GM21528 (cell line): ENCODE measurements around the gene ZC3H12A.
"Not testable (repeated sequence)": the region's sequence is repeated elsewhere in the genome, so short reads cannot be mapped to it uniquely, and the experiment has no call there.

Experiments used
- ATAC-seq: cut with Tn5 transposase; IDR thresholded peaks from one replicate; pipeline ENCODE4 v1.9.1; 2021; ENCODE audit warnings: mild to moderate bottlenecking, moderate library complexity; ENCODE audit not compliant: unreplicated experiment, low FRiP score

The ZC3H12A gene

DNA sequence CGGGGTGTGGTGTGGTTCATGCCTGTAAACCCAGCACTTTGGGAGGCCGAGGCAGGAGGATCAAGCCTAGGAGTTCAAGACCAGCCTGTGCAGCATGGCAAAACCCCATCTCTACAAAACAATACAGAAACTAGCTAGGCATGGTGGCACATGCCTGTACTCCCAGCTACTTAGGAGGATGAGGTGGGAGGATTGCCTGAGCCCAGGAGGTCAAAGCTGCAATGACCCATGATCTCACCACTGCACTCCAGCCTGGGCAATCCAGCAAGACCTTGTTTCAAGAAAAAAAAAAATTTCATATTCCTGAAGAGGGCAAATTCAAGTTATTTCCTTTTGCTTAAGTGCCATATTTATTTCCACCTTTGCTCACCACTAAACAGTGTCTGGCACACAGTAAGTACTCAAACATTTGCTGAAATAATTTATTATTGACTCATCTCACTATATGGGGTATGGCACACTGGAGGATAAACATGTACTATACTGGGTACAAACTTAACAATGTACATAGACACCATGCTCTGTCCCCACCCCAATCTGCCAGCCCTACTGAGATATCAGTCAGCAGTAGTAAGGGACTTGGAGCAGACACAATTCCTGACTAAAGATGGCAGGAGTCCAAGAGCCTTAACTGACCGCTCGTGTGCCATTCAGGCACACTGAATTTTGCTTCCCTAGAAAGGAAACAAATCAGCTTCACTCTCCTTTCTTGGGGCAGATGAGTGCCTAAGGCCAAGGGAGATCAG lies 24.7 kb downstream of the ZC3H12A start:
- ATAC-seq, result no peak

GRCh38 chr1:37501661-37502060 lies 27.3 kb downstream of the ZC3H12A start:
- no peak for ATAC-seq

DNA sequence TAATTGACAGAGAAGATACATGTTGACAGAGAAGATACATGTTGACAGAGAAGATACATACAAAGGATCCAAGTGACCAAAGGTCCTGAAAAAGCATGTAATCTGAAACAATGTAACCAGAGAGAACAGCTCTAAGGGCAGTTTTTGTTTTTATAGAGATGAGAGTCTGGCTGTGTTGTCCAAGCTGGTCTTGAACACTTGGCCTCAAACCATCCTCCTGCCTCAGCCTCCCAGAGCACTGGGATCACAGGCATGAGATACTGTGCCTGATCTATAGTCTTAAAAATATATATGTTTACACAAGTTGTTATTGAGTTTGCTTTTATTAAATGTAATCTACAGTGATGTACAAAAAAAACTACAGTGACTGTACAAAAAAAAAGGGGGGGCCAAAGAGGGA lies 27.7 kb downstream of the ZC3H12A start:
- no peak for ATAC-seq

DNA sequence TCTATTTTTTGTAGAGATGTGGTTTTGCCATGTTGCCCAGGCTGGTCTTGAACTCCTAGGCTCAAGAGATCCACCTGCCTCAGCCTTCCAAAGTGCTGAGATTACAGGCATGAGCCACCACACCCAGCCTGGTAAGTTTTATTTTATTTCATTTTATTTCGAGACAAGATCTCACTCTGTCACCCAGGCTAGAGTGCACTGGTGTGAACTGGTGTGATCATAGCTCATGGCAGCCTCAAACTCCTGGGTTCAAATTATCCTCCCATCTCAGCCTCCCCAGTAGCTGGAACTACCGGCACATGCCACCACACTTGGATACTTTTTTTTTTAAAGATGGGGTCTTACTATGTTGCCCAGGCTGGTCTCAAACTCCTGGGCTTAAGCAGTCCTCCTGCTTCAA lies 28.4 kb downstream of the ZC3H12A start:
- not testable (repeated sequence) for ATAC-seq

- no peak for ATAC-seq
Observed at GRCh38 chr1:37506740-37507139, 32.4 kb downstream of the ZC3H12A start.

DNA sequence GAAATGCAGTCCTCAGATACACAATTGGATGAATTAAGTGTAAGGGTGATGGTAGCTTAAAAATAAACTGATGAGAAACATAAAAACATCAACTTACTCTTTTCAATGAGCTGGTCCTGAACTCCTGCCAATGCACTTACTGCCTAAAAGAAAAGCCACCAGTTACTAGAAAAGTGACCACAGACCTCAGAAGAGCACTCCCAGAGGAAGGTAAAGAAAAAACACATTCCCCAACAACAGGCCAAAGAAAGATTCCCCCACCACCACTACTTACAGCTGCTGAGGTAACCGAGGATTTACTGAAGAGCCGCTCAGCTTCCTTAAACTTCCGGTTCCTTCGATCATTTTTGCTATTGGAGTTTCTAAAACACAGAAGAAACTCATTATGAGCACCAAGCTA lies 34.8 kb downstream of the ZC3H12A start:
- ATAC-seq, result no peak

- ATAC-seq, result peak; percentile 23
Observed at GRCh38 chr1:37513795-37514349, 39.5 kb downstream of the ZC3H12A start.

- ATAC-seq, result peak; percentile 84
Observed at GRCh38 chr1:37514350-37515184, 40.2 kb downstream of the ZC3H12A start, which contains the start of gene MEAF6. TSS of gene MEAF6 (minus strand) at chr1:37514766. CDS start at chr1:37514746, 20 bp downstream.

DNA sequence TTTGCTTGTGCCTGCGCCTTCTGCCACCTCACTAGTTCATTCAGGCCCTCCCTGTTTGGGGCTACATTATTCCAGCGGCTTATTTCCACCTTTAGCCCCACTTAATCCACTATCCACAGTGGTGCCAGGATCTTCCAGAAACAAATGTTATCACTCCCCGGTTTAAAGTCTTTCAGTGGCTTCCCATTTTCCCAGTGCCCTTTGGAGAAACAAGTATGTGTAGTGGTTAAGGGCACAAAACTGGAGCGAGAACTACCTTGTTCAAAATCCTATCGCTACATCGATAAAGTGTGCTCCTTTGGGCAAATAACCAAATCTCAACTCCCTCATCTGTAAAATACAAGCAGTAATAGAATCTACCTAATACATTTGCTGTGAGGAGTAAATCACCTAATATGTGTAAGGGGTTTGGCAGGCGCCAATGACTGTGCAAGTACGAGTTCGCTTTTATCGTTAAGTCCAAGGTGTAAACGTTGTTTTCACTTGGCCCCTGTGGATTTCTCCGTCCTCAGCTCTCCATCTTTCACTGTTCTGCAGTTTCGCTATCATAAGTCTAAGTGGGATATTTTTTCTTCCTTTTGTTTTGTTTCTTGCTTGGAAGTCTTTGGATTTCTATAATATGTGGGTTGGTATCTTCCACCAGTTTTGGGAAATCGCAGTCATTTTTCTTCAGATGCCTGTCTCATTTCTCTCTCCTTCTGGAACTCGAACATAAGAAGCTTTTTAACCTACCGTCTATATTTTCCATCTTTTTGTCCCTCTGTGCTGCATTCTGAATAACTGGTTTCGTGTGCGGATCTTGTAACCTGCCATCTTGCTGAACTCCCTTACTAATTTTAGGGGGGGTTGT lies 41.0 kb downstream of the ZC3H12A start:
- no peak for ATAC-seq

DNA sequence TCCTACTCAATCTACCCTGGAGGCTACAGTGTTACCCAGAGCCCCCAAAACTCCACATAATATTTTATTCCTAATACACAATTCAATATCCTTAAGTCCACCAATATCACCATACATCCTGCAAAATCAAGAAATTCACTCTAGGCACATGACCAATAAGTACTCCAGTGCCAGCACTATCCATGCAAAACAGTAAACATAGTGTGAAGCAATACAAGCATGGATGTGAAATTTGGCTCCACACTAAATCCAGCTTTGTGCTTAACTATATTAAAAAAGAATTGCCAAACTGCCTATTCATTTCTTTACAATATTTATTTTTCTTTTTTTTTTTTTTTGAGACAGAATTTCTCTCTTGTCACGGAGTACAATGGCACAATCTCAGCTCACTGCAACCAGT lies 43.2 kb downstream of the ZC3H12A start:
- no peak for ATAC-seq

DNA sequence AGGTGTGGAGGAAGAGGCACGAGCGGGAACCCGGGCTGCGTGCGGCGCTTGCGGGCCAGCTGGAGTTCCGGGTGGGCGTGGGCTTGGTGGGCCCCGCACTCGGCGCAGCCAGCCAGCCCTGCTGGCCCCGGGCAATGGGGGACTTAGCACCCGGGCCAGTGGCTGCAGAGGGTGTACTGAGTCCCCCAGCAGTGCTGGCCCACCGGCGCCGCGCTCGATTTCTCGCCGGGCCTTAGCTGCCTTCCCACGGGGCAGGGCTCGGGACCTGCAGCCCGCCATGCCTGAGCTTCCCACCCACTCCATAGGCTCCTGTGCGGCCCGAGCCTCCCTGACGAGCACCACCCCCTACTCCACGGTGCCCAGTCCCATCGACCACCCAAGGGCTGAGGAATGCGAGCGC lies 43.9 kb downstream of the ZC3H12A start:
- ATAC-seq, result not testable (repeated sequence)

DNA sequence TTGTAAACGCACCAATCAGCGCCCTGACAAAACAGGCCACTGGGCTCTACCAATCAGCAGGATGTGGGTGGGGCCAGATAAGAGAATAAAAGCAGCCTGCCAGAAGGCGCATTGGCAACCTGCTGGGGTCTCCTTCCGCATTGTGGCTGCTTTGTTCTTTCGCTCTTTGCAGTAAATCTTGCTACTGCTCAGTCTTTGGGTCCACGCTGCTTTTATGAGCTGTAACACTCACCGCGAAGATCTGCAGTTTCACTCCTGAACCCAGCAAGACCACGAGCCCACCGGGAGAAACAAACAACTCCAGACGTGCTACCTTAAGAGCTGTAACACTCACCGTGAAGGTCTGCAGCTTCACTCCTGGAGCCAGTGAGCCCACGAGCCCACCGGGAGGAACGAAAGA lies 44.5 kb downstream of the ZC3H12A start:
- ATAC-seq, result not testable (repeated sequence)

DNA sequence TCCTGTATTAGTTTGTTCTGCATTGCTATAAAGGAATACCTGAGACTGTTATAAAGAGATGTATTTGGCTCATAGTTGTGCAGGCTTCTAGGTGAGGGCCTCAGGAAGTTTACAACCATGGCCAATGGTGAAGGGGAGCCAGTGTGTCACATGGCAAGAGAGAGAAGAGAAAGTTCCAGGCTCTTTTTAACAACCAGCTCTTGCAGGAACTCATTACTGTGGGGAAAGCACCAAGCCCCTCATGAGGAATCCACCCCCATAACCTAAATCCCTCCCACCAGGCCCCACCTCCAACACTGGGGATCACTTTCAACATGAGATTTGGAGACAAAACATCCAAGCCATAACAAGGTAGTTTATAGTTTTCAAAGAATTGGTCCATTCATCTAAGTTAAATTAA lies 45.2 kb downstream of the ZC3H12A start:
- ATAC-seq, result no peak

DNA sequence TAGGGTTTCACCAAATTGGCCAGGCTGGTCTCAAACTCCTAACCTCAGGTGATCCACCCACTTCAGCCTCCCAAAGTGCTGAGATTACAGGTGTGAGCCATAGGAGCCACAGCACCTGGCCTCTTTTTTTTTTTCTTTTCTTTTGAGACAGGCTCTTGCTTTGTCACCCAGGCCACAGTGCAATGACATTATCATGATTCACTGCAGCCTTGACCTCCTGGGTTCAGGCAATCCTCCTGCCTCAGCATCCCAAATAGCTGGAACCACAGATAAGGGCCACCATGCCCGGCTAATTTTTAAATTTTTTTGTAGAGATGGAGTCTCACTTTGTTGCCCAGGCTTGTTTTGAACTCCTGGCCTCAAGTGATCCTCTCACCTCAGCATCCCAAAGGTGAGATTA lies 55.5 kb downstream of the ZC3H12A start:
- ATAC-seq, result not testable (repeated sequence)

- not testable (repeated sequence) for ATAC-seq
Observed at GRCh38 chr1:37532418-37533156, 58.2 kb downstream of the ZC3H12A start.

DNA sequence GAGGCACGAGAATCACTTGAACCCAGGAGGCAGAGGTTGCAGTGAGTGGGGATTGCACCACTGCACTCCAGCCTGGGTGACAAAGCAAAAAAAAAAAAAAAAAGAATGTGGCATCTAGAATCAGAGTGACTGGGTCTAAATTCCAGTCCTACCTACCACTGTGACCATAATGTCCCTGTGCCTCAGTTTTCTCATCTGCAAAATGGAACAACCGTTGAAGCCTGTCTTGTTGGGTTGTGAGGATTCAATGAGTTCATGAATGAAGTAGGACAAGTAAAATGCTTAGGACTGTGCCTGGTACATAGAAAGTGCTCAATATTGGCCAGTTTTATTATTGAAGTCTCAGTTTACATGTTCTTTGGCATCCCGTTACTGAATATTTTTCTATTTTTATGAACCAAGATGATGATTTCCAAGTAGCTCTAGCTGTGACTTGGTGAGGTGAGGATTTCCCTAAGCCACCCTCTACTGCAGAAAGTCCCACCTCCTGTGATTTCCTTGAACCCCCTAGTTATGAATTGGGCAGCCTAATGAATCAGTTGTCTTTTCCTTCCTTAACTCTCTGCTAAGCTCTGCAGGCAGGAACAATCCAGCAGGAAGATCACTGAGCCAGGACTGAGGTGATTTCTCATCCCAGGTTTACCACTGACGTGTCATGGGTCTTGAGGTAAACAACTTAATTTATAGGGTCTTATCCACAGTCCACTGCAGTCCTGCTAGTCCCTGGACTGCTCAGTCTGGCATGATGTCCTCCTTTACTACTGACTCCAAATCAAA lies 59.1 kb downstream of the ZC3H12A start:
- ATAC-seq, result no peak
